Diencephalon (tissue), 1 donor: ENCODE results near the gene AGT. TPM values are rescaled to one million over a fixed set of nuclear protein-coding genes. Genes with fewer than 3 reads are reported as not detected.

Experiments
- total RNA-seq: library from RNA; depleted of rRNA; stranded (reverse); fragments of >200 nt; gene quantifications from one replicate; pipeline ENCODE4 v1.2.3, GENCODE V29; 2014

The AGT gene
- total RNA-seq = 42.4 TPM

DNA sequence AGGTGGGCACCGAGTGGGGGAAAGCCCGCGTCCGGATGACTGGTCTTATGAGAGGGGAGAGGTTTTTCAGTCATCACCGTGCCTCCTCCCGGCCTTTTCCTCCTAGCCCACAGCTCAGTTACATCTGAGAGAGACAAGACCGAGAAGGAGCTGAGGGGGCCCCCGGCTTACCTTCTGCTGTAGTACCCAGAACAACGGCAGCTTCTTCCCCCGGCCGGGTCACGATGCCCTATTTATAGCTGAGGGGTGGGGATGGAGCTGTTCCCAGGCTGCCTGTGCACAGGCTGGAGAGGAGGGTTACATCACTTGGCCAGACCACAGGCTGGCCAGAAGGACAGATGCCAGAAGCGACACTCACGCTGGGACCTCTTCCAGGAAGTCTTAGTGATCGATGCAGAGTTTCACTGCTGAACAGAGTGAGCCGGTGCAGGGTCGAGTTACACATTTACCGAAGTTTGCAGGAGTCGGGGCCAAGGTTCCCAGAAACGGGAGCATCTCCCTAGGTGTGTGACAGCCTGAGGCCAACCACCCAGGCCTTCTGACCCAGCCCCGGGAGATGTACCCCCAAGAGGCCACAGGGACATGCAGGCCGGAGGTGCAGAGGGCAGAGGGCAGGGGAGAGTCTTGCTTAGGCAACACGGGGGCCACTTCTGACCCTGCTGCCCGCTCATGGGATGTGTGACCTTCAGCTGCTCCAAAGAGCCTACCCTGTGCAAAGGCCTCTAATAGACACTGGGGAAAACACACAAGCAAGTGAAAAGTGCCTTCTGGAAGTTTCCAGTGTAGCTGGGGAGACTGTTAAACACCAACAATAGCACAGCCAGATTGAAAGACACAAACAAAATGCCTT lies at the start of gene AGT:
TSS of gene AGT (minus strand) at position 208 of the 850 bp plus-strand sequence. CDS start 3,299 bp downstream, outside the sequence.

DNA sequence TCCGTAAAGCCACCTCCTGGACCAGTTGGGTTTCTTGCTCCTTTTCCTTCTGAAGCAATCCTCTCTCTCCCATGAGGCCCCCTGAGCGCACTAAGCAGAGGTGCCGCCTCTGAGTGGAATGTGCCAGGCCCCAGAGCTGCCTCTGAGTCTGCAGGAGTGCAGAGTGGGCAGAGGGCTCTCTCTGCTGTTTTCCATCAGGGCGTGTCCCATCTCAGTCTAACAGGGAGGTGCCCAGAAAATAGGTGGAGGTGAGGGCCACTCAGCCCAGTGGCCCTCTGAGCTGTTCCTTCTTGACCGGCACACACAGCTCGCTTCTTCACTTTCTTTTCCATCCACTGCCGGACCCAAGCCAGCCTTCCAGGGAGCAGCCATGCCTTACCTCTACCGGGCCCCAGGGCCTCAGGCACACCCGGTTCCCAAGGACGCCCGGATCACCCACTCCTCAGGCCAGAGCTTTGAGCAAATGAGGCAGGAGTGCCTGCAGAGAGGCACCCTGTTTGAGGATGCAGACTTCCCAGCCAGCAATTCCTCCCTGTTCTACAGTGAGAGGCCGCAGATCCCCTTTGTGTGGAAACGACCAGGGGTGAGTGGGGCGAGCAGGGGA lies 33.3 kb upstream of the AGT start, which contains the start of gene CAPN9:
TSS of gene CAPN9 (plus strand) at position 262 of the 604 bp plus-strand sequence. CDS start at position 371, 109 bp downstream.

Other genes with a start within 250 kb of the AGT start
- 23.1 TPM for gene COG2, start 71.6 kb downstream of the AGT start, total RNA-seq
- not detected for gene CAPN9, start 33.3 kb upstream of the AGT start, total RNA-seq
- 21.0 TPM for gene C1orf198, start 154.4 kb upstream of the AGT start, total RNA-seq